HG03039 (cell line): ENCODE results near the gene GPC3.
"Not testable (repeated sequence)": the region's sequence is repeated elsewhere in the genome, so short reads cannot be mapped to it uniquely, and the experiment has no call there.

ENCODE experiments used
- ATAC-seq: cut with Tn5 transposase; IDR thresholded peaks from one replicate; pipeline ENCODE4 v1.9.1; 2021; ENCODE audit warnings: mild to moderate bottlenecking, moderate library complexity; ENCODE audit not compliant: unreplicated experiment

GPC3 gene

GRCh38 chrX:133905305-133905704, 80.1 kb downstream of the GPC3 start:
- no peak for ATAC-seq

GRCh38 chrX:133897593-133898163, 87.7 kb downstream of the GPC3 start:
- no peak for ATAC-seq

GRCh38 chrX:133892337-133892736, 93.1 kb downstream of the GPC3 start:
- no peak for ATAC-seq

GRCh38 chrX:133888984-133889383, 96.4 kb downstream of the GPC3 start:
- no peak for ATAC-seq

GRCh38 chrX:133888084-133888483, 97.3 kb downstream of the GPC3 start:
- not testable (repeated sequence) for ATAC-seq

GRCh38 chrX:133884430-133885394, 100.7 kb downstream of the GPC3 start:
- no peak for ATAC-seq

GRCh38 chrX:133881893-133882292, 103.5 kb downstream of the GPC3 start:
- no peak for ATAC-seq

GRCh38 chrX:133881007-133881406, 104.4 kb downstream of the GPC3 start:
- no peak for ATAC-seq

GRCh38 chrX:133880032-133880443, 105.4 kb downstream of the GPC3 start:
- ATAC-seq = no peak

- no peak for ATAC-seq
Measured at GRCh38 chrX:133878710-133879109, 106.7 kb downstream of the GPC3 start.

GRCh38 chrX:133876646-133877045, 108.7 kb downstream of the GPC3 start:
- no peak for ATAC-seq

GRCh38 chrX:133869270-133869669, 116.1 kb downstream of the GPC3 start:
- no peak for ATAC-seq

GRCh38 chrX:133868682-133869081, 116.7 kb downstream of the GPC3 start:
- ATAC-seq = no peak

GRCh38 chrX:133868250-133868649, 117.1 kb downstream of the GPC3 start:
- no peak for ATAC-seq

- ATAC-seq = no peak
Measured at GRCh38 chrX:133865761-133866471, 119.5 kb downstream of the GPC3 start.

- ATAC-seq = no peak
Measured at GRCh38 chrX:133864236-133864635, 121.2 kb downstream of the GPC3 start.

- ATAC-seq = no peak
Measured at GRCh38 chrX:133859860-133860259, 125.5 kb downstream of the GPC3 start.

GRCh38 chrX:133859336-133859735, 126.1 kb downstream of the GPC3 start:
- ATAC-seq = no peak

GRCh38 chrX:133857640-133858269, 127.6 kb downstream of the GPC3 start:
- ATAC-seq = no peak

GRCh38 chrX:133856819-133857218, 128.6 kb downstream of the GPC3 start:
- no peak for ATAC-seq

- no peak for ATAC-seq
Measured at GRCh38 chrX:133854290-133854689, 131.1 kb downstream of the GPC3 start.
